KBM-7 (cell line): ENCODE results near the gene KAT6B.
"Not testable (repeated sequence)": the region's sequence is repeated elsewhere in the genome, so short reads cannot be mapped to it uniquely, and the experiment has no call there.

Experiments
- DNase-seq: peaks from one replicate; pipeline ENCODE4 v3.0.0-alpha.2; 2015
- in situ Hi-C: fragments of 300-500 bp; cut with MboI; formaldehyde crosslinking; loops from 2 replicates; pipeline ENCODE4 v1.14.3; 2020; ENCODE audit warnings: low sequenced_read_pairs, low pct_unique_long_range_greater_than_20kb, mixed read lengths

Gene KAT6B

DNA sequence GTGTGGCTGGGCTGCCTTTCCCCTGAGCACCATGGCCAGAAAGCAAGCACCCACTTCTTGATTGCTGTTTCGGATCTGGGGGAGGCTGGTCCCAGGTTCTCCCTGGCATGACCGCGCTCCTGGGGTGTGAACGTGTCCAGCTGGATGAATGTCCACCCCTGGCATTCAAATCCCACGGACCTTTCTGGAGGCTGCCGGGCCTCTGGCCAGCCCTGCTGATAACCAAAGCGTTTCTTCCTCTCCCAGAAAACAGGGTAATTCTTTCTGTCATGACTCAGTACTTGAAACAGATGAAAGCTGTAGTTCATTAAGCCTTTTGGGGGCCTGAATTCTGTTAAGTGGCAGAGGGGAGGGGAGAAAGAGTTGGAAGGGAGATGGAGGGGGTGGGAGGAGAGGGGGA is 211.9 kb downstream of the KAT6B start:
- in situ Hi-C loops = no loop called here
- DNase-seq = no peak

GRCh38 chr10:75040576-75040975 is 214.2 kb downstream of the KAT6B start:
- in situ Hi-C loops = no loop called here

DNA sequence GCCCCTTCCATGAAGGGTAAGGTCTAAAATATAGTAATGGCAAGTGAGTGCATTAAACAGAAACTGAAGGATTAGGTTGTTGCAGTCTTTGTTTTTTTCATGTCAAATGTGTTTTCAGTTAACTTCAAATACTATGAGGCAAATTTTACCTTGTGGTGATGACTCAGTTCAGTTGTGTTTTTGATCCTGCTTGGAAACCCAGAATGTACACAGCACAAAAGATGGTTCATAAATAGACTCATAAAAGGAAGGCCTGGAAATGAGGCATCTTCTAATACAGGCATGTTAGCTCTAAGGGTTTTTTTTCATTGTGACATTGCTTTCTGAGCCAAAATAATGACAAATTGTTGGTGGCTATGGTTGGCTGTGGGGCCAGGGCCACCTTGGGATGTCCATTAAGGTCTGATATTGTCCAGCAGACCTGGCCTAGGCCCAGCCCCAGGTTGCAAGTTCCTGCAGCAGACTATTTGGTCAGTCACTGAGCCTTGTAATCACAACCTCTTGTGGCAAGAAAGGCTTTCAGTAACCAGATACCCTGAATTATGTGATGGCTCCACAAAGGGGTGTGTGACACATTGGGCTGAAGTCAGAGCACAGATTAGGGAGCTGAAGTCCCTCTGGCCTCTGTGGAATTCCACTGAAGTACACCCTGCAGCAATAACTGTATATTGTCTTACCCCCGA is 216.0 kb downstream of the KAT6B start:
- in situ Hi-C loops = no loop called here
- DNase-seq = no peak

More at GRCh38 chr10:75040576-75040975, 214.2 kb downstream of the KAT6B start:
- no peak for DNase-seq

GRCh38 chr10:75043256-75044131 is 217.1 kb downstream of the KAT6B start:
- in situ Hi-C loops = no loop called here
- no peak for DNase-seq

DNA sequence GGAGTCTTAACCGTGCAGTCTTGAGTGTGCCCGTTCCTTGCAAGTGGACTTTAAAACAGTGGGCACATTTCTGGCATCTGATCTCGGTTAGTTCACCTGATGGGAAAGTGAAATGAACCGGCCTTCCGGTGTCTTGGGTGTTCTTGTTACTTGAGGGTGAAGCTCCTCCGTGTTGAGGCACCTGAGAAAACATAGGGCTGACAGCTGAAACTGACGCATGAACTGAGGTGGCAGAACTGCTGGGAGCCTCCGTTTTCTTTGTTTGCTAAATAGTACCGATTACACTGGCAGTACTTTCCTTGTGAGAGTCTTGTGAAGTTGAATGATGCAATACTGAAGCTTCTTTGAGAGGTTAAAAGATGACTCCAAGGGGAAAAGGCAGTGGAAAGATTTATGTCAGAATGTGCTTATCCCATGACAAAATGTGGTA is 222.3 kb downstream of the KAT6B start:
- DNase-seq = no peak
- in situ Hi-C loops = no loop called here

- in situ Hi-C loops = no loop called here
- DNase-seq = peak; percentile 25
These were observed 223.1 kb downstream of the KAT6B start for GRCh38 chr10:75049316-75050148.

DNA sequence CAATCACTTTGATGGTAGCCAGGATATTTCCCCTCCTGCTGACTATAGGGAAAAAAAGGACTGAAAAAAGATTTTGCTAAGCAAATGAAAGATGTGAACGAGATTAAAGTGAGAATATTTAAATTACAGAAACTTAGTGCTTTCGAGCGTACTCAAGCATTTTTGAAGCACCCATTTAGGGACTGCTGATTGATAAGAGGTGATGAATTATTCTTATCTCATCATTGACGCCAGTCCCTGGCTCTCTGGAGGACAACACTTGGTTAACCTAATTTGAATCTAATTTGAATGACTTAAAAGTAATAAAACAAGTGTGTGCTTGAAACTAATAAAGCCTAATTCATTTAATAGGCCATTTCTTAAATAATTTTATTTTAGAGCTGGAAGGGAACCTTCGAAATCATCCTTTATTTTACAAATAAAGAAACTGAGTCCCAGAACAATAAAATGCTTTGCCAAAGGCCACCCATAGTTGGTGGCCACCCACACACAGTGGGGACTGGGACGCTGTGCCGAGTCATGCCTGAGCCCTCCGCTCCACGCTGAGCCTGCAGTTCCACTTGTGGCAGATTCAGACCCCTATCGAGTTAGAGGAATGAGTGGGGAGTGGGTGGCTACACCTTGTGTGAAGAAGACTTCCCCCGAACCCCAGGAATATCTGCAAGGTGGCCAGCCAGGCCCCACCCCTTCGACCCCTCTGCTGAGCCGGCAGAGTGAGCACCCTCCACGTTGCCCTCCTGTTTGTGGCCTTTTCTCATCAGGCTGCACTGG is 223.9 kb downstream of the KAT6B start:
- in situ Hi-C loops = no loop called here
- no peak for DNase-seq

GRCh38 chr10:75051308-75051707 is 224.9 kb downstream of the KAT6B start:
- DNase-seq = no peak
- in situ Hi-C loops = no loop called here

DNA sequence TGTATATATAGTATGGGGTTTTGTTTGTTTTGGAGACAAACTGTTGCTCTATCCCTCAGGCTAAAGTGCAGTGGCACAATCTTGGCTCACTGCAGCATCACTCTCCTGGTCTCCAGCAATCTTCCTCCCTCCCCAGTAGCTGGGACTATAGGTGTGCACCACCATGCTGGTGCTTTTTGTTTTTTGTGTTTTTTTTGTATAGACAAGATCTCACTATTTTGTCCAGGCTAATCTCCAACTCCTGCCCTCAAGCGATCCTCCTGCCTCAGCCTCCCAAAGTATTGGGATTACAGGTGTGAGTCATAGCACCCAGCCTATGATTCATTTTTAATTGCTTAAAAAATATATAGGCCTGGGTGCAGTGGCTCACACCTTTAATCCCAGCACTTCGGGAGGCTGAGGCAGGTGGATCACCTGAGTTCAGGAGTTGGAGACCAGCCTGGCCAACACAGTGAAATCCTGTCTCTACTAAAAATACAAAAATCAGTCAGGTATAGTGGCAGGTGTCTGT is 229.6 kb downstream of the KAT6B start:
- in situ Hi-C loops, DNase-seq: not testable (repeated sequence)

DNA sequence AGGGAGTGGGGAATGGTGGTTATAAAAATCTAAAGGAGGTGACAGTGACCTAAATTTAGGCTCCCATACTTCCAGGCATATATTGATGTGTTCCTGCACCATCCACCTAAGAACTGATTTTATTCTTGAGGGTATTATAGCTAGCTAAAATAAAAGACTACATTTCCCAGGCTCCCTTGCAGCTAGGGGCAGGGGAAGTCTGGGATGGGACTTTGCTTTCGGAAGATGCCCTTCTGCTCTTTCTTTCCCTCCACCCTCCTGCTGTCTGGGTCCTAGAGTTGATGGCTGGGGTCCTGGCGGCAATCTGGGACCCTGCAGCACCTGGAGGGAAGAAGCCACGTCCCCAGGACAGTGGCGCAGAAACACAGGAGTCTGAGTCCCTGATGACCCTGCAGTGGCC is 231.3 kb downstream of the KAT6B start:
- in situ Hi-C loops = no loop called here
- DNase-seq = no peak

DNA sequence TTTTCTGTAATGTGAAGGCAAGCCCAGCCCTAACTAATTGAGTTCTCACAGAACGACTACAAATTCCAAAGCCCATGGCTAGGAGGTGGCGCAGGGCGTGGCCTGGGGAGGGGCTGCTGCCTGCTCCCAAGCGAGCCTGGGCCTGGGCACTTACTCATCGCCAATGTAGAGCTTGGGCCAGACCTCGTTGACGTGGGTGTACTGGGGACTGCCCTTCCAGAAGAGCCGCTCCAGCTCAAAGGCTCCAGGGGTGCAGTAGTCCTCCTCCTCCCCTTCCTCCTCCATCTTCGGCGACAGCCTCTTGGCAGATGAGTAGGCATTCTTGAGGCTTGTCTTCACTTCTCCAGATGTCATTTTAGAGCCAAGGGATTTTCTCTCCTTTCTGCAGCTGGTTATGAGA is 231.8 kb downstream of the KAT6B start:
- DNase-seq = no peak
- in situ Hi-C loops = no loop called here

GRCh38 chr10:75061709-75062505 is 235.5 kb downstream of the KAT6B start:
- in situ Hi-C loops = no loop called here
- DNase-seq = peak; percentile 32

- in situ Hi-C loops = no loop called here
- peak; percentile 94 for DNase-seq
These were observed 236.3 kb downstream of the KAT6B start for GRCh38 chr10:75062506-75063299.

- in situ Hi-C loops = no loop called here
These were observed 237.2 kb downstream of the KAT6B start for GRCh38 chr10:75063461-75064230.

GRCh38 chr10:75065076-75065475 is 238.7 kb downstream of the KAT6B start:
- in situ Hi-C loops = no loop called here
- DNase-seq = no peak

More at GRCh38 chr10:75063461-75064230, 237.2 kb downstream of the KAT6B start:
- no peak for DNase-seq

DNA sequence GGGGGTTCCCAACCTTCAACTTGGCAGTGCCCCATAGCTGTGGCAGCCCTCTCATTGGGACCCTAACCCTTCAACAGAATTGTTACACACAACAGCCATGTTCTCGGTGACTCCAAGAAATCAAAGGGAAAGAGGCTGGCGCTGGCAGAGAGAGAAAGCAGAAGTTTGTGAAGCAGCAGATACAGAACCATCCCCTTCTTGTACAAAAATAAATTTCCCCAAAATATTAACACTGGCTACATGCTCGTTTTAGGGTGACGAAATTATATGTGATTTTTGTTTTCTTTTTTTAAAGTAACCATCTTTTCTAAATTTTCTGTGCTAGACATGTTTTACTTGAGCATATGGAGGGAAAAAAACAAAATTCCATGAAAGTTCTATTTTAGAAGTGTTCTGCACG is 239.9 kb downstream of the KAT6B start:
- DNase-seq = no peak

More for the DNA sequence above, 239.9 kb downstream of the KAT6B start:
- in situ Hi-C loops = no loop called here
